Trophoblast cell (in vitro differentiated cells and primary cell): Measurements from ENCODE around the gene NF2.

ENCODE experiments used
- DNase-seq, 2 donors: peaks; one replicate each; pipeline ENCODE4 v3.0.0-alpha.2; 2016
- H2AFZ ChIP-seq: 2 replicates; pipeline ENCODE4 v1.6.1; 2013; ENCODE audit warnings: low read length, moderate library complexity, mild to moderate bottlenecking; ENCODE audit not compliant: insufficient read depth, poor library complexity
- H2AK5ac ChIP-seq: 2 replicates; pipeline ENCODE4 v1.6.1; 2013; ENCODE audit warnings: mild to moderate bottlenecking, low read length
- H2BK120ac ChIP-seq: 2 replicates; pipeline ENCODE4 v1.6.1; 2013; ENCODE audit warnings: low read length, mild to moderate bottlenecking, moderate library complexity; ENCODE audit not compliant: insufficient read depth, poor library complexity
- H2BK12ac ChIP-seq: 2 replicates; pipeline ENCODE4 v1.6.1; 2013; ENCODE audit warnings: mild to moderate bottlenecking, low read length, moderate library complexity
- H2BK5ac ChIP-seq: 2 replicates; pipeline ENCODE4 v1.6.1; 2013; ENCODE audit warnings: low read length, low read depth, moderate library complexity, mild to moderate bottlenecking; ENCODE audit not compliant: poor library complexity
- H3K14ac ChIP-seq: 2 replicates; pipeline ENCODE4 v1.6.1; 2013; ENCODE audit warnings: mild to moderate bottlenecking, low read length
- H3K18ac ChIP-seq: 2 replicates; pipeline ENCODE4 v1.6.1; 2013; ENCODE audit warnings: mild to moderate bottlenecking, low read length
- H3K23ac ChIP-seq: 2 replicates; pipeline ENCODE4 v1.6.1; 2013; ENCODE audit warnings: low read length
- H3K27ac ChIP-seq: 2 replicates; pipeline ENCODE4 v1.5.1; 2013; ENCODE audit warnings: low read depth, mild to moderate bottlenecking, inconsistent platforms, low read length, moderate library complexity
- H3K27me3 ChIP-seq: 2 replicates; pipeline ENCODE4 v1.6.1; 2013; ENCODE audit warnings: inconsistent platforms, mild to moderate bottlenecking, low read length, moderate library complexity; ENCODE audit not compliant: insufficient read depth
- H3K36me3 ChIP-seq, 2 experiments: 1 replicate in 1 of 2; 2 replicates in 1 of 2; pipeline ENCODE4 v1.6.1; 2013; ENCODE audit warnings: low read length in 2 of 2, mild to moderate bottlenecking in 2 of 2, moderate library complexity in 1 of 2; ENCODE audit not compliant: insufficient read depth in 2 of 2, control insufficient read depth in 1 of 2
- H3K4ac ChIP-seq: 2 replicates; pipeline ENCODE4 v1.6.1; 2013; ENCODE audit warnings: low read depth, mild to moderate bottlenecking, low read length, moderate library complexity
- H3K4me1 ChIP-seq, 2 experiments: 1 replicate in 1 of 2; 2 replicates in 1 of 2; pipeline ENCODE4 v1.6.1; 2013; ENCODE audit warnings: low read length in 2 of 2, mild to moderate bottlenecking in 2 of 2, moderate library complexity in 1 of 2; ENCODE audit not compliant: insufficient read depth in 2 of 2, control insufficient read depth in 1 of 2
- H3K4me2 ChIP-seq: 2 replicates; pipeline ENCODE4 v1.6.1; 2013; ENCODE audit warnings: inconsistent platforms, mild to moderate bottlenecking, low read length, moderate library complexity
- H3K4me3 ChIP-seq: 2 replicates; pipeline ENCODE4 v1.5.1; 2013; ENCODE audit warnings: mild to moderate bottlenecking, low read depth, low read length, inconsistent platforms
- H3K79me1 ChIP-seq: one replicate; pipeline ENCODE4 v1.6.1; 2013; ENCODE audit warnings: low read length
- H3K79me2 ChIP-seq: 2 replicates; pipeline ENCODE4 v1.6.1; 2013; ENCODE audit warnings: low read length, mild to moderate bottlenecking; ENCODE audit not compliant: control insufficient read depth, insufficient read depth, poor library complexity
- H3K9ac ChIP-seq: 2 replicates; pipeline ENCODE4 v1.6.1; 2013; ENCODE audit warnings: mild to moderate bottlenecking, low read length
- H3K9me3 ChIP-seq: 2 replicates; pipeline ENCODE4 v1.6.1; 2013; ENCODE audit warnings: low read depth, mild to moderate bottlenecking, control low read depth, inconsistent platforms, low read length; ENCODE audit not compliant: insufficient read depth
- H4K12ac ChIP-seq: 2 replicates; pipeline ENCODE4 v1.6.1; 2013; ENCODE audit warnings: low read depth, mild to moderate bottlenecking, low read length, moderate library complexity
- H4K8ac ChIP-seq: 2 replicates; pipeline ENCODE4 v1.6.1; 2013; ENCODE audit warnings: low read depth, mild to moderate bottlenecking, low read length, moderate library complexity
- H4K91ac ChIP-seq: one replicate; pipeline ENCODE4 v1.6.1; 2013; ENCODE audit warnings: low read depth, mild to moderate bottlenecking, low read length, moderate library complexity
- WGBS: extraction: QIAGEN DNeasy Blood & Tissue Kit; methylation state at CpG from one replicate; pipeline ENCODE4 v1.1.7; 2013; ENCODE audit warnings: missing lambda C conversion rate; ENCODE audit not compliant: insufficient read length, insufficient coverage; ENCODE audit errors: extremely low coverage; 5-methylcytosine and 5-hydroxymethylcytosine counted together

NF2 gene

GRCh38 chr22:29650370-29650769 is 46.9 kb downstream of the NF2 start:
- Histone ChIP-seq H4K12ac (no peak overlapping the region), H3K4ac (no peak overlapping the region), H3K4me2 (no peak overlapping the region), H3K14ac (no peak overlapping the region), H2AK5ac (no peak overlapping the region), H3K79me1 (no peaks in the 10 kb centered on the region), H3K23ac (no peak overlapping the region), H2BK12ac (no peak overlapping the region), H3K9ac (no peak overlapping the region), H3K79me2 (no peaks in the 10 kb centered on the region), H4K8ac (no peak overlapping the region), H2AFZ (no peak overlapping the region), H3K9me3 (no peaks in the 10 kb centered on the region), H3K4me1 (no peaks in the 10 kb centered on the region), H3K4me3 (no peak overlapping the region), H3K18ac (no peak overlapping the region), H3K36me3 (peaks cover 0 to 3% of the 10 kb centered on the region in 2 experiments), H3K27ac (no peak overlapping the region), H2BK120ac (no peak overlapping the region), H3K27me3 (no peaks in the 10 kb centered on the region), H4K91ac (no peak overlapping the region), H2BK5ac (no peak overlapping the region)
- WGBS, result no CpG with 5 or more reads among the region's 5 CpGs
- DNase-seq, result no peak

GRCh38 chr22:29651652-29652051 is 48.2 kb downstream of the NF2 start:
- no peak for DNase-seq
- no peak overlapping the region for H2BK5ac ChIP-seq
- H4K91ac ChIP-seq, result no peak overlapping the region
- H3K9ac ChIP-seq, result no peak overlapping the region
- peaks cover 0 to 4% of the 10 kb centered on the region in 2 experiments for H3K36me3 ChIP-seq
- no peak overlapping the region for H2AK5ac ChIP-seq
- H3K23ac ChIP-seq, result no peak overlapping the region
- no peaks in the 10 kb centered on the region for H3K79me1 ChIP-seq
- H4K12ac ChIP-seq, result no peak overlapping the region
- H2AFZ ChIP-seq, result no peak overlapping the region
- H3K14ac ChIP-seq, result no peak overlapping the region
- H3K27ac ChIP-seq, result no peak overlapping the region
- H3K4me2 ChIP-seq, result no peak overlapping the region
- H3K79me2 ChIP-seq, result no peaks in the 10 kb centered on the region
- no peak overlapping the region for H2BK12ac ChIP-seq
- H4K8ac ChIP-seq, result no peak overlapping the region
- H3K4ac ChIP-seq, result no peak overlapping the region
- H3K4me3 ChIP-seq, result no peak overlapping the region
- H3K4me1 ChIP-seq, result no peaks in the 10 kb centered on the region
- no peaks in the 10 kb centered on the region for H3K9me3 ChIP-seq
- WGBS, result no CpG with 5 or more reads among the region's 1 CpG
- no peaks in the 10 kb centered on the region for H3K27me3 ChIP-seq
- no peak overlapping the region for H2BK120ac ChIP-seq
- no peak overlapping the region for H3K18ac ChIP-seq

GRCh38 chr22:29654420-29654819 is 51.0 kb downstream of the NF2 start:
- Histone ChIP-seq H4K91ac (no peak overlapping the region), H2AFZ (no peak overlapping the region), H3K4me1 (no peaks in the 10 kb centered on the region), H3K18ac (no peak overlapping the region), H4K12ac (no peak overlapping the region), H3K4ac (no peak overlapping the region), H3K36me3 (peaks cover 3% of the 10 kb centered on the region in 2 experiments), H2BK12ac (no peak overlapping the region), H3K27ac (no peak overlapping the region), H3K23ac (no peak overlapping the region), H2BK120ac (no peak overlapping the region), H3K4me2 (no peak overlapping the region), H2AK5ac (no peak overlapping the region), H4K8ac (no peak overlapping the region), H3K4me3 (no peak overlapping the region), H3K27me3 (no peaks in the 10 kb centered on the region), H3K9ac (no peak overlapping the region), H3K79me2 (no peaks in the 10 kb centered on the region), H3K79me1 (no peaks in the 10 kb centered on the region), H3K9me3 (no peaks in the 10 kb centered on the region), H3K14ac (no peak overlapping the region), H2BK5ac (no peak overlapping the region)
- DNase-seq, result peak; percentile 8 to 75
- no CpG with 5 or more reads among the region's 4 CpGs for WGBS

- H3K14ac ChIP-seq, result no peak overlapping the region
- no peak overlapping the region for H3K4me2 ChIP-seq
- H2AFZ ChIP-seq, result no peak overlapping the region
- no peak overlapping the region for H3K4ac ChIP-seq
- H2AK5ac ChIP-seq, result no peak overlapping the region
- H4K8ac ChIP-seq, result no peak overlapping the region
- no peak overlapping the region for H2BK5ac ChIP-seq
- no peak overlapping the region for H3K23ac ChIP-seq
- H3K79me1 ChIP-seq, result no peaks in the 10 kb centered on the region
- H3K36me3 ChIP-seq, result peaks cover 3% of the 10 kb centered on the region in 2 experiments
- no CpG with 5 or more reads among the region's 7 CpGs for WGBS
- no peaks in the 10 kb centered on the region for H3K9me3 ChIP-seq
- no peaks in the 10 kb centered on the region for H3K79me2 ChIP-seq
- no peak overlapping the region for H4K91ac ChIP-seq
- no peak overlapping the region for H3K4me3 ChIP-seq
- H3K9ac ChIP-seq, result no peak overlapping the region
- H3K27ac ChIP-seq, result no peak overlapping the region
- H2BK120ac ChIP-seq, result no peak overlapping the region
- no peaks in the 10 kb centered on the region for H3K27me3 ChIP-seq
- no peak for DNase-seq
- no peak overlapping the region for H2BK12ac ChIP-seq
- no peak overlapping the region for H3K18ac ChIP-seq
- no peak overlapping the region for H4K12ac ChIP-seq
- no peaks in the 10 kb centered on the region for H3K4me1 ChIP-seq
These were observed 51.4 kb downstream of the NF2 start for GRCh38 chr22:29654882-29655281.
